SIG-M5 (cell line): ENCODE measurements around the gene BBS5.
"Not testable (repeated sequence)": the region's sequence is repeated elsewhere in the genome, so short reads cannot be mapped to it uniquely, and the experiment has no call there.

Source experiments
- DNase-seq: peaks from one replicate; lab custom pipeline; 2025; lab: John Stamatoyannopoulos, UW

The BBS5 gene

DNA sequence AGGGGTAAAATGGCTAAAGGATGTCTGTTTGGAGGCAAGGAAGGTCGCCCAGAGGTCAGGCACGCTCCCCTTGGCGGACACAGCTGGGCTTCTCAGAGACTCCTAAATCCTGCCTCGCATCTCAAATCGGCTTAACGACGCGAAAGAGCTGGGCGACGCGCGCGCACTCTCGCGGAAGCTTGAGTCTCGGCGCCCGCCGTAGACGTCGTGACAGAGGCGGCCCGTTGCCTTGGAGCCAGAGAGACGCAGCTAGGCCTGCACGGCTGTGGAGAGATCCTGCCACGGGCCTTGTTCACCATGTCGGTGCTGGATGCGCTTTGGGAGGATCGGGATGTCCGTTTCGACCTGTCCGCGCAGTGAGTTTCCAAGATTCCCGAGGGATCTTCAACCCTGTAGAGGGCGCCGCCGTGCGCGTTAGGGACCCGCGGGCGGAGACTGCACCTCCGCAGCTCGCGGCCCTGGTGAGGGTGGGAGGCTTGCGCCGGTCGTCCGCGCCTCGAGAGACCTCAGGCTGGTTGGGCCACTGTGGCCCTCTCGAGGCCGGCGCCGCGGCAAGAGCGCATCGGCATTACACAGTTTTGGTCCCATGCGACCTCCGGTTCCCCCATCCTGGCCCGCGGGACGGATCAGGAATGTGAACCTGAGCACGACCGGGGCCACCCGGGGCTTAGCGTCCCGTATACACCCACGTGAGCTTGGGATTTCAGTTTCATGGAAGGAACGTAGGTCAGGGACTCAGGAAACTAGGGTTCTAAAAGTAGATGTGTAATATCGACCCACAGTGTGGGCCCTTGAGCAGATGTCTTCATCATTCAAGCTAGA is at the start of gene BBS5:
Gene BBS5, plus strand, starts transcription at position 238 of the 822 bp plus-strand sequence. Its CDS starts 60 bp downstream, at position 298.
- peak; percentile 21 for DNase-seq

DNA sequence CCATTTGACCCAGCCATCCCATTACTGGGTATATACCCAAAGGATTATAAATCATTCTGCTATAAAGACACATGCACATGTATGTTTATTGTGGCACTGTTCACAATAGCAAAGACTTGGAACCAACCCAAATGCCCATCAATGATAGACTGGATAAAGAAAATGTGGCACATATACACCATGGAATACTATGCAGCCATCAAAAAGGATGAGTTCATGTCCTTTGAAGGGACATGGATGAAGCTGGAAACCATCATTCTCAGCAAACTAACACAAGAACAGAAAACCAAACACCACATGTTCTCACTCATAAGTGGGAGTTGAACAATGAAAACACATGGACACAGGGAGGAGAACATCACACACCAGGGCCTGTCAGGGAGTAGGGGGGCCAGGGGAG is 47.5 kb upstream of the BBS5 start:
- not testable (repeated sequence) for DNase-seq

DNA sequence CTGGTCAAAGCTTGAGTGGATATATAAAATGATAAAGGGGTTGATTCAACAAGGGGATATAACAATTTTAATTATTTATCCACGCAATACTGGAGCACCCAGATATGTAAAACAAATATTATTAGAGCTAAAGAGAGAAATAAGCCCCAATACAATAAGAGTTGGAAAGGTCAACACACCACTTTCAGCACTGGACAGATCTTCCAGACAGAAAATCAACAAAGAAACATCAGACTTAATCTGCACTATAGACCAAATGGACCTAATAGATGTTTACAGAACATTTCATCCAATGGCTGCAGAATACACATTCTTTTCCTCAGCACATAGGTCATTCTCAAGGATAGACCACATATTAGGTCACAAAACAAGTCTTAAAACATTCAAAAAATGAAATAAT is 45.1 kb upstream of the BBS5 start:
- DNase-seq = not testable (repeated sequence)

DNA sequence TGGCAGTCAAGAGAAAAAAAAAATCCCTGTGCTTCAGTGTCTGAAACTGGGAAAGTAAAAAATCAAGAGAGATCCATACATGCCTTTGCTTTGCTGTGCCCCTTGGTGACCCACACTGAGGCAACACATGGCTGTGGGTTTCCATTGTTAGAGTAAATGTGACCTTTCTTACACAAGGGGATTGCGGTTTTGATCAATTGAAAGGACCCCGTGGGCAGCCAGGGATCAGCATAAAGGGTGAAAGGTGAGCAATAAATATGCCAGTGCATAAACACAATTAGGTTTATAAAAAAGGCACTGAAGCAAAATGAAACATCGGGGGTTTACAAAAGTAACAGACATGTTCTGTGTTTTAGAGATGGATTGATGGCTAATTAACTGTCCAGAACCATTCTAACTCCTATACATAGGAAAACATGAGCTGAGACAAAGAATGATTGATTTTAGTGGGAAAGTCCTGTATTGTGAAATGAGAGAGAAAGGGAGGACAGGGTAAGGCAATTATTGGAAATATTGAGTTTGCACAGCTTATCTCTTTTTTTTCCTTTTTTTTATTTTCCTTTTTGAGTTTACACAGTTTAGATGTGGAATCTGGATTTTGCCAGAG is 40.7 kb upstream of the BBS5 start:
- DNase-seq = no peak

DNA sequence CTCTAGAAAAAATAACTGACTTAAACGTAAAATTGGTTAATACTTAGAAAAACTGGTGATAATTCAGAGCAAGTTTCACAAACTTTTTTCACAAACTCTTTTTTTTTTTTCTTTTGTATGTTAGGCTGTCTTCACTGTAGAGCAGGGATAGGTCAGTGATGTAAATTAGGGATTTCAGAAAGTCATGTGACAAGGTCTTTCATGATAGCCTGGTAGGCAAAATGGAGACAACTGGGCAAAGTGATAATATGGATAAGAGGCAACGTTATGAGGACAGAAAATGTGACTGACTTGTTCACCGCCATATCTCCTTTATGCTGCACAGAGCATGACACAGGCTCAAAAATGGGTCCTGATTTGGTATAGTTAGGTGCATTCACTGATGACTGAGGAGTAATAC is 39.4 kb upstream of the BBS5 start:
- no peak for DNase-seq

DNA sequence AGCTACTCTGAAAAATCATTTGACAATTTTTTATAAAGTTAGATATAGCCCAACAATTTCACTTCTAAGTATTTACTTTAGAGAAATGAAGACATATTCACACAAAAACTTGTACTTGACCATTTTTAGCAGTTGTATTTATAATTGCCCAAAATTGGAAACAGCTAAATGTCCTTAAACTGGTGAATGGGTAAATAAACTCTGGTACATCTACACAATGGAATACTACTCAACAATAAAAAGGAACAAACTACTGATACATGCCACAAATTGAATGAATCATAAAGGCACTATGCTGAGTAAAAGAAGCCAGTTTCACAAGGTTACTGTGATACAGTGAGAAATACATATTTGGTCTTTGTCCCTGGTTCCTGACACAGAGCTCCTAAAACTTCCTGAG is 32.8 kb upstream of the BBS5 start:
- DNase-seq = no peak

DNA sequence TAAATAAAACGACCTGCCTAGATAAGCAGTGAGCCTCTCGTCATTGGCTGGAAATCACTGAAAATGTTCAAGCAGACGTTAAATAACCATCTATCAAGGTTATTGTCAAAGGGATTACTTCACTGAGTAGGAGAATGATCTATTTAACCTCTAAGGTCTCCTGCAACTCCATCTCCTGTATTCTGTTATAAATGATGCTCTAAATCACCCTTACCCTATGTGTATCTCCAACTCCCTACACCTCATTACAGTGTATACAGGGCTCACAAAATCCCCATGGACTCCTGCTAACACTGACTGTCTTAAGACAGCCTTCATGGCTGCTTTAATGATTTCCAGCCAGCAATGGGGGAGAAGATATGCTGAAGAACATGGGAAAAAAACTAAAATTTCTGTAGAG is 31.0 kb upstream of the BBS5 start:
- no peak for DNase-seq

DNA sequence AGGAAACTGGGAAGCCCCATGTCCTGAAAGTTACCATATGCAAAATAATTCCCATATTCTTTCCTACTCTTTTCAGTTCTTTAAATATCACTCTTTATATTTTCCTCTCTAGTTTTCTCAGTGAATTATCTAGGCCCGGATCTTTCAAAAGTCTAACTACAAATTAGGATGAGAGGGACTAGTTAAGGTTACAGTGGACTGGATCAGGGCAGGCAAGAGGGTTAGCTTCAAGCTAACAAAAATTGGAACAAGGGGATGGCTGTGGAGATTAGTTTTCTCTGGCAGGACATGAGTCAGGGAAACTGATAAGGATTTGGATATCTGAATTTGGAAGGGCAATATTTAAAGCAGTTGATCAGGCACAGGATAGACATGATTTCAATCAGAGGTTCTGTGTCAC is 30.4 kb upstream of the BBS5 start:
- DNase-seq = no peak

DNA sequence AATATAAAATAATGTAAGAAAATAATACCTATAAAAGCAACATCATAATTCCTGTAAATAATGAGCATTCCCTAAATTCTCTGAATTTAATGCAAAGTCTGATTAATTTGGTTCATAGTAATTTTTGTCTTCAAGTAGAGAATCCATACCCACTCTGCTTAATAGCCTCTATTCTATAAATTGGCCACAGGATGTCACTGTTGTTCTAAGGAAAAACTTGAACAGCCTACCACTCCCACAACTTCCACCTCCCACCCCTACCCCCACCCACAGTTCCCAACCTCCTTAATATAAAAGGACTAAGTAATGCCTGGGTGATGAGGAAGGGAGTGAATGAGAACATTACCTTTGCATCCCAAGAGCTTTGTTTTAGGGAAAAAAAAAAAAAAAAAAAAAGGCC is 27.2 kb upstream of the BBS5 start:
- DNase-seq = no peak

DNA sequence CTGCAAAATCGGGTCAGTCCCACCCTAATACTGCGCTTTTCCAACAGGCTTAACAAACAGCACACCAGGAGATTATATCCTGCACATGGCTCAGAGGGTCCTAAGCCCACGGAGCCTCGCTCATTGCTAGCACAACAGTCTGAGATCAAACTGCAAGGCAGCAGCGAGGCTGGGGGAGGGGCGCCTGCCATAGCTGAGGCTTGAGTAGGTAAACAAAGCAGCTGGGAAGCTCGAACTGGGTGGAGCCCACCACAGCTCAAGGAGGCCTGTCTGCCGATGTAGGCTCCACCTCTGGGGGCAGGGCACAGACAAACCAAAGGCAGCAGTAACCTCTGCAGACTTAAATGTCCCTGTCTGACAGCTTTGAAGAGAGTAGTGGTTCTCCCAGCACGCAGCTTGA is 26.2 kb upstream of the BBS5 start:
- DNase-seq = not testable (repeated sequence)

DNA sequence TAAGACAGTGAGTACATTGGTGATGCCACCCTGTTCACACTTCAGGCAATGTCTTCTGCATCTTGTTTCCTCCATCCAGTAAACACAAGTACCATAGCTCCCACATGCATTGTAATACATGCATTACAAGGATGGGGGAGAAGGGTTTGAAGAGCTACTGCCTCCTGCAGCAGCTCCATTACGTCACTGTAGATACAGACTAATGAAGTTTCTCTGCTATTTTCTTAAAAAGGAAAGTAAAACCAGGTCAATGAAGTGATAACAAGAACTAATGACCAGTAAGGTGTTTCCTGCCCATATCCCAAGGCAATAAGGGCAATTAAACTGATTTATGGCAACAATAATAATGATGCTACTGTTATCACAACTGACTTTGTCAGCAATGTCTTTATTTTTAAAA is 18.2 kb upstream of the BBS5 start:
- no peak for DNase-seq

DNA sequence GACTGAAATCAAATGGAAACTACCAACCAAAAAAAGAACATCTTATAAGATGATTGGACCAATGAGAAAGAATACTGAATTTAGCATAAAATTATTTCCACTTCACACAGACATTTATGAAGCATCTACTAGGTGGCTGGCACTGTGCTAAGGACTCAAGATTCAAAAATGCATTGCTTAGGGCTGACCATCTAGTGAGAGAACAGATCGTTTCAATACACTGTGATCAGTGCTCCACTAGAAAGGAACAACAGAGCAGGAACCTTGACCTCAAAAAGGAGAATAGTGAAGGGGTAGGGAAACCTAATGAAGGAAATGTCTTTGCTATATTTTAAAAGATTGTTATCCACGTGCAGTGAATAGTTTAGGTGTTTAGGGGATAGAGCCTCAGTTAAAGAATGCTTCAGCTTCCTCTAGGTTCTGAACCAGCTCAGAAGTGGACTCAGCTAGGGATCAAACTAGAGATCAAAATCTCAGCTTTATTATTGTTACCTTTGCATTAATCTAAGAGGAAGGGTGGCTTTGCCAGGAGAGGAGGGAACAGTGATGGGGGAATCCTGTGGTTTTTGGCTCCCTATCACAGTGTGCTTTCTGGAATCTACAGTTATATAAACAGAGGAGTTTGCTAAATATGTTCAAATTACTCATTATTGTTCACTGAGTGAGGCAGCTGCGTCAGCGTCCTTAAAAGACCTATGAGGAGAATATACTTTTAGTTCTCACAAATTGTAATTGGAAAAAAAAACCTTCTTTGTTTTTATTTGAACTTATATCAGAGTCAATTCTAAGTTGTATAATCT is 16.2 kb upstream of the BBS5 start:
- no peak for DNase-seq

DNA sequence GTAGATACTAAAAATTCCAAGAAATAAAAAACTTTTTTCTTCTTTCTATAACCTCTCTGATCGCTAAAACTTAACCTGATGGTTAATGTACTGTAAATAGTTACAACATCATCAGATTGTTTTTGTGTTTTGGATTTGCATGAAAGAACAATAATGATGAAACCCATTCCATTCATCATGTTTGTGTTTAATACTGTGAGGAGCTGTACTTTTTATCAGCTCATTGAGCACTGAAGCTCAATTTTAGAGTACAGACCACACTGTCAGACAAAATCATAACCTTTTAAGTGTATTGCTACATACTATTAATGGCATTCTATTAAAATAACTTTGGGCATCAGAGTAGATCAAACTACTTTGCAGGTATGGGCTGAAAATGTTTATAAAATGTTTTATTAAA is 14.8 kb upstream of the BBS5 start:
- no peak for DNase-seq

DNA sequence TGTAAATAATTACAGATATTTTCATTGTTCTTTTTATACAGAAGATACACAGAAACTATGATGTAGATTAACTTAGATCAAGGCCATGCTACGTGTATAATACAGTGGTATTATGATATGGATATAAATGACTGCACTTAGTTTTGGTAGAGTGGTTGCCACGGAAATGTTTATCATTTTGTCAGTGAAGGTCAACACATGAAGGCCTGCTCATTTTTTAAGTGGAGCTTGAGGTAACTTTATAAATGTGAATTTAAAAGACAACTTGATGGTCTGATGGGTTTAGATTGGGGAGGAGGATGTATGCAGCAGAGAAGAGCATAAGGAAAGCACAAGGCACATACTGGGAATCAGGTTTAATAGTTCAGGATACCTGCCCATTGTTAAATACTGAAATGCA is 14.4 kb upstream of the BBS5 start:
- peak; percentile 47 for DNase-seq

DNA sequence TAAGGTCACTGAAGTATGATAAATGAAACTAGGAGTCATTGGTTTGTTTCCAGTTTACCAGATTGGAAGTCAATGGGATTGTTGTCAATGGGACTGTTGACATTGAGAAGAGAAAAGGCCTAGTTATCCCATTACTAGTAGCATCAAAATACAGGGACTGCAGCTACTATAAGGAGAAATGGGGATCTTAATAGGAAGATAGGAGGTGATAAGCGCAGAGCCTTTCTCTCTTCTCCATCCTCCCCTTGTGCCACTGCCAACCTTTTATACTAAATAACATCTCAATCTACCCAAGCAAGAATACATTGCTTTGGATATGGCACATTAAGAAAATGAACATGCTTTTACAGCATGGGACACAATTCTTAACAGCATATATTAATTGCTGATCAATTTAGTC is 10.5 kb upstream of the BBS5 start:
- no peak for DNase-seq

DNA sequence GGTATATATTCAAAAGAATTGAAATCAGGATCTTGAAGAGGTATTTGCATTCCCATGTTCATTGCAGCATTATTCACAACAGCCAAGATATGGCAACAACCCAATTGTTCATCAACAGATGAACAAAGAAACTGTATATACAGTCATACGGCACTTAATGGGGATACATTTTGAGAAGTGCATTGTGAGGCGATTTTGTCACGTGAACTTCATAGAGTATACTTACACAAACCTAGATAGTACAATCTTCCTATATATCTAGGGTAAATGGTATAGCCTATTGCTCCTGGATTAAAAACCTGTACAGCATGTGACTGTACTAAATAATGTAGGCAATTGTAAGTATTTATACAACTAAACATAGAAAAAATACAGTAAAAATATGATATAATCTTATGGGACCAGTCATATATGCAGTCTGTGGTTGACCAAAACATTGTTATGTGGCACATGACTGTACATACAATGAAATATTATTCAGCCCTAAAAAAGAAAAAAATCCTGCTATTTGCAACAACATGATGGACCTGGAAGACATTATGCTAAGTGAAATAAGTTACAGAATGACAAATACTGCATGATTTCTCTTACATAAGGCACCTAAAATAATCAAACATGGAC is 9.2 kb upstream of the BBS5 start:
- no peak for DNase-seq

DNA sequence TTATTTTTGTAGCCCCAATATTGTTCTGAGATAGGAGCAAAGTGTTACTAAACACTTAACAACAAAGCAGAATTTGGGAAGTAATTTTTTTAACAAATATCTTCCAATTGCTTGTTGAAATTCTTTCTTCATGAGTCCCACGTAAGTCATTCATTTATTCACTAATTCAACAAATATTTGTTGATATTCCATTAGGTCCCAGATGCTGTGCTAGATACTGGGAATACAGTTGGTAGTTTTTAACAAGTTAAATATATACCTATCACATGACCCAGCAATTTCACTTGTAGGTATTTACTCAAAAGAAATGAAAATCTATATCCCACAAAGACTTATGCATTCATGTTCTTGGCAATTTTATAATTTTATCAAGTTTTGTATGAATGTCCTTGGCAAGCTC is 7.0 kb upstream of the BBS5 start:
- DNase-seq = no peak

DNA sequence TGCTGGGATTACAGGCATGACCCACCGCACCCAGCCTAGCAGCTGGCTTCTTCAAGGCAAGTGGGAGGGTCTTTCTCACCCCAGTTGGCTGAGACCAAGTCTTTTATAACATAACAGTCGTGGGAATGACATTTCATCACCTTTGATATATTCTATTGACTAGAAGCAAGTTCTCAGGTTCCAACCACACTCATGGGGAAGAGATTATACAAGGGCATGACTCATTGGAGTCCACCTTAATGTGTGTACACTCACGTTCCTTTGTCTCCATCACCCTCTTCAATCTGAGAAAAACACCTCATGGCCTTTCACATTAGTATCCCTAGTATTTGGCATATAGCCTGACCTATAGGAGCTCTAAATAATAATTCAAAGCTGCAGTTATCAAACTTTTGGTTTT is 2.8 kb upstream of the BBS5 start:
- DNase-seq = no peak

DNA sequence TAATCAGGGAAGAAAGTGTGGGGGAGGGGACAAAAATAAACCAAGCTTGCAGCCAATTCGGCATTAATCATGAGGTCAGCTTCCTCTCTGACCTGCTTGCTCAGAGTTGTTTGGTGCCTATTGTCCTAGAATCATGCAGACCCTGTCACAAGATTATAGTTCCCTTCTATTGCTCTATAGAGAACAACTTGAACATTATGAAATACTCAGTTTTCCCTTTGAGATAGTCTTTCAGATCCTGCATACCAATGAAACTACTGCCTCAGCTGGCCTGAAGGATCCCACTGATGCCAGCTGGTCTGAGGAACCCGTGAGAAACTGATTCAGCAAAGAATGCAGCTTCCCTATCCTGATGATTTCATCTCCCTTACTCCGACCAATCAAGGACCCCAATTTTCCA is 955 bp upstream of the BBS5 start:
- DNase-seq = no peak

DNA sequence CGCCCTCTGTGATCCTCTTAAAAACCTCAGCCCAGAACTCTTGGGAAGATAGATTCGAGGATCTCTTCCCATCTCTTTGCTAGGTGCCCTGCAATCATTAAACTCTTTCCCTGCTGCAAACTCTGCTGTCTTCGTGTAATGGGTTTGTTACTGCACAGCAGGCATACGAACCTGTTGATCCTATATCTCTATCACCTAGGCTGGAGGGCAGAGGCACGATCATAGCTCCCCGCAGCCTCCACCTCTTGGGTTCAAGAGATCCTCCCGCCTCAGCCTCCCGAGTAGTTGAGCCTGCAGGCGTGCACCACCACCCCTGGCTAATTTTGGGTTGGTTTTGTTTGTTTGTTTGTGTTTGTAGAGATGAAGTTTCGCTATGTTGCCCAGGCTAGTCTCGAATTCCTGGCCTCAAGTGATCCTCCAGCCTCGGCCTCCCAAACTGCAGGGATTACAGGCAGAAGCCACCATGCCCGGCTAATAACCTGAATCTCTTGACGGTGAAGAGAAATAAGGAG is 493 bp upstream of the BBS5 start:
- no peak for DNase-seq

DNA sequence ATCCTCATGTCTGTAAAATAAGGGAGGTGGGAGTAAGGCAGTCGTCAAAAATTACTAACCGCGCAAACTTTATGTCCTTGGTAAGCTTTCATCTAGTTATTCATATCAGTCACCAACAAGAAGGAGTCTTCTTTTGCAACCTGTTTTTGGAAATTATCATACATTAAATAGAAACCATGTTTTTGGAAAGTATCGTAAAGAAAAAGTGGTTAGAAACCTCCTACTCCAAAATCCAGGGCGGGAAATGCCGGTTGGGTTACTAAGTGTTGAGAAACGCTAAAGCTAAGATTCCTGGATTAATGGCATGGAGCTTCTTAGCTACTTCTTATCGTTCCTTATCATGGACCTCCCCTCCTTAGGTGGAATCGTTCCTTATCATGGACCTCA is 778 bp downstream of the BBS5 start:
- DNase-seq = no peak

DNA sequence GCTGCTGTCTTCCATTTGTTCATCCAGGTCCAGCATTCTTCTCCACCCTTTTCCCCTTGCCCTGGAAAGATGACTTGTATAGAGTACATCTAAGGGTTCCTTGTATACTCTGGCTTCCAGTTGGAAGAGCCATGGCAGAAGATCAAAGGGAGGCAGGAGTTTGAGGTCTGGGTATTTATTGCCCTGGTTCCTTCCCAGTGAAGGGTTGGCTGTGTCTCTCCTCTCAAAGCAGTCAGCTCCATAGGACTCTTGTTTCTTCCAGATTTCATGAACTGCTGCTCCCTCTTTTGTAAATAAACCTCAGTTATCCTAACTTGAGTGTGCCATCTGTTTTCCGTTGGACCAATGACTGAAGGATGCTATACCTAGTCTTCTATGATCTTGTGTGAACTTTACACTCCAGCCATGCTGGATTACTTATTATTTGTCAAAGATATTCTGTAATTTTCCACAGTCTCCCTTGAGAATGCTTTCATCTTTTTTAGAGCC is 6.4 kb downstream of the BBS5 start:
- no peak for DNase-seq
